ENCODE results near the gene RFFL. TPM values are rescaled to one million over a fixed set of nuclear protein-coding genes. Genes with fewer than 3 reads are reported as not detected.

RFFL gene
- total RNA-seq, 2 donors from 2014 or later: 12.2 to 20.1 TPM

DNA sequence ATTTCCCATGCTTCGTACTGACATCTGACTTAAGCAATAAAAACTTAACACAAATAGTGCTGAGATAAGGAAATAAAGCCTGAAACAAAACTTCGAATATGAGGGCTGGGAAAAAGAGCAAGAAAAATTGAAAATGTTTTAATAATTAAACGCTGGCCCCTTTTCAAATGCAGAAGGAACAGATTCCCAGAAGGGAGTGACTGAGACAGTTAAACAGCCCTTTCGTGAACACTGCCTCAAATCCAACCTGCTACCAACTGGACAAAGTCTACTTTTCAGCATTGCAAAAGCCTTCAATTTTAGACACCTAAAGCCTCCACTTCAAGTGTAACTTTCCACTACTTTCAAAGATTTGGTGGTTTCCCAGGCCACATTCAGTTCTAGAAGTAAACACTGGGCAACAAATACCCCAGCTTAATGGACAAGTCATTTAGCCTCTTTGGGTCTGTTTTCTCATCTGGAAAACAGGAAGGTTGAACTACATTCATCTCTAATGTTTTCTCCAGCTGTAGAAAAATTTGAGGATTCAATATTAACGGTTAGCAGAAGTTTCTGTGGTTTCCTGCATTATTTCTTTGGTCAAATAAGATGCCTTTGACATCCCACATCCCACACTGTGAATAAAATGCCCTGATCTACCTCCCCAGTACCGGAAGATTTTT lies 11.8 kb downstream of the RFFL start:
- no peak for TF ChIP-seq CTCF (IDR thresholded peaks at IDR 0.05)
- Histone ChIP-seq H3K4me3 (no peak overlapping the region), H3K9me3 (no peaks in the 10 kb centered on the region), H3K4me1 (peaks cover 0 to 22% of the 10 kb centered on the region in 2 donors), H3K36me3 (no peaks in the 10 kb centered on the region), H3K27ac (peak overlapping the region; percentile 11 to 41), H3K27me3 (no peaks in the 10 kb centered on the region)
- no peak for DNase-seq (ENCODE audit: low spot score)

DNA sequence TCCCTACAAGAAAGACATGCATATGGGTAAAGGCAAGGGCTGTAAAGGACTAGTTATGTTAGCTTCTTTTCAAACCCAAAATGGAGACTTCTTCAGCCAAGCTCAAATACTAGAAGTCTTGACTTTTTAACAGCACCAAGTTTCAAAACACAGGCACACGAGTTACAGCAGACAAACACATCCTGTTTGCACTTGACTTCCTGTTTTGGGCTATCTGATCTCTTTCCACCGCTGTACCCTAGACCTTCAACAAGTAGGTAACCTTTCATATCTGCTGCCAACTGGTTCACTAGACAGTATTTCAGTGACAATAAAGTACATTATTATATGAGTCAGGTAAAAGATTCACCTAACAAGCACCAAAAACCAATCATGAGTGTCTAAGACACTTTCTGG lies 12.3 kb downstream of the RFFL start:
- no peaks in the 10 kb centered on the region for H3K36me3 ChIP-seq
- H3K27me3 ChIP-seq: no peaks in the 10 kb centered on the region
- no peak for TF ChIP-seq CTCF (IDR thresholded peaks at IDR 0.05)
- peaks cover 0 to 22% of the 10 kb centered on the region in 2 donors for H3K4me1 ChIP-seq
- H3K9me3 ChIP-seq: no peaks in the 10 kb centered on the region
- DNase-seq (ENCODE audit: low spot score): no peak
- H3K4me3 ChIP-seq: no peak overlapping the region
- peak overlapping the region; percentile 11 to 41 for H3K27ac ChIP-seq

DNA sequence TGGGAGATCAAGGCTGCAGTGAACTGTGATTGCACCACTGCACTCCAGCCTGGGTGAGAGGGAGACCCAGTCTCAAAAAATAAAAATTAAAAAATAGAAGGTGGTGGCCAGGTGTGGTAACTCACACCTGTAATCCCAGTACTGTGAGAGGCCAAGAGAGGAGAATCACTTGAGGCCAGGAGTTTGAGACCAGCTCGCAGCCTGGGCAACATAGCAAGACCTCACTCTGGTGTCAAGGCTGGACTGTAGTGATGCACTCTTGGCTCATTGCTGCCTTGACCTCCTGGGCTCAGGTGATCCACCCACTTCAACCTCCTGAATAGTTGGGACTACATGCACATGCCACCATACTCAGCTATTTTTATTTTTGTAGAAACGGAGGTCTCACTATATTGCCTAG lies 13.3 kb downstream of the RFFL start:
- peaks cover 0 to 22% of the 10 kb centered on the region in 2 donors for H3K4me1 ChIP-seq
- no peak for DNase-seq (ENCODE audit: low spot score)

DNA sequence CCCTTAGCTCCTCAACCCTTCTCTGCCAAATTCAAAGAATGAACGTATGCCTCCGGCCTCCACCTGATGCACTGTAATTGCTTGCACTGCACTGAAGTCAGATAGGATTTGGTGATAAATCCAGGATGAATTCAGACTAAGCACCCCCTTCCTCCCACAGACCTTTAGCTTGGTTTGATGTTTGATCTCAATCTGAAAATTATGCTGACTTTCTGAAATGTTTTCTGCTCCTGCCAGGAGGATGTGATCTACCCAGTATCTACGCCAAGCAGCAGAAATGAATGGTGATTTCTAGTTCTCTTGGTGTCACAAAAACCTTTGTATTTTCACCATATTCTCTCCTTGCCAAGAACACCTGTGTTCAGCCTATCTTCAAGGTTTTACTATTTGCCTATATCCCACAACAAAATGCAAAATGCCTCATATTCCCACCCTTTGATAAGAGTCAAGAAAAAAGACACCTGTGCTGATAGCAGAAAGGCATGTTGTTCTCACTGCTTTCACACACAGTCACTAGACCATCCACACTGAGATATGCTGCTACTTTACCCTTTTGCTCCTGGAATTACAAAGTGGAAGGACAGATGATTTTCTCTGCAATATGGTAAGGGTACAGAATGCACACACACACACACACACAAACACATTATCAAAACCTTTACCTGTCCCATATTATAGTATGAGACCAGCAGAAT lies 14.7 kb downstream of the RFFL start:
- Histone ChIP-seq H3K4me1 (peaks cover 0 to 22% of the 10 kb centered on the region in 2 donors), H3K36me3 (no peaks in the 10 kb centered on the region), H3K9me3 (no peaks in the 10 kb centered on the region), H3K4me3 (no peak overlapping the region), H3K27ac (no peak overlapping the region), H3K27me3 (no peaks in the 10 kb centered on the region)
- no peak for TF ChIP-seq CTCF (IDR thresholded peaks at IDR 0.05)
- DNase-seq (ENCODE audit: low spot score): no peak

More for the DNA sequence above, 13.3 kb downstream of the RFFL start:
- Histone ChIP-seq H3K27me3 (no peaks in the 10 kb centered on the region), H3K36me3 (no peaks in the 10 kb centered on the region), H3K27ac (no peak overlapping the region), H3K9me3 (no peaks in the 10 kb centered on the region), H3K4me3 (no peak overlapping the region)
- TF ChIP-seq CTCF (IDR thresholded peaks at IDR 0.05): no peak

- no peak overlapping the region for H3K4me3 ChIP-seq
- DNase-seq (ENCODE audit: low spot score): no peak
- TF ChIP-seq CTCF (IDR thresholded peaks at IDR 0.05): no peak
- no peaks in the 10 kb centered on the region for H3K9me3 ChIP-seq
- H3K27me3 ChIP-seq: no peaks in the 10 kb centered on the region
- H3K36me3 ChIP-seq: no peaks in the 10 kb centered on the region
- H3K27ac ChIP-seq: no peak overlapping the region
- peaks cover 0 to 16% of the 10 kb centered on the region in 2 donors for H3K4me1 ChIP-seq
Measured at GRCh38 chr17:35046740-35047283, 16.7 kb downstream of the RFFL start.

Data from right atrium auricular region (tissue), 2 donors.